Pancreas (tissue), 10 donors: ENCODE data around the gene SYNGR1. TPM values are rescaled to one million over a fixed set of nuclear protein-coding genes. Genes with fewer than 3 reads are reported as not detected.
A peak's percentile ranks its signal among the peaks of the same experiment; 100 is the strongest.

Experiments used
- ATAC-seq, 4 donors: fragments of 200-7000 bp; cut with Tn5 transposase; one replicate each; pipeline versions ENCODE4 v1.8.0 to v1.9.1; 2020; ENCODE audit warnings: mild to moderate bottlenecking in 4 of 4, moderate library complexity in 4 of 4
- DNase-seq, 6 donors: peaks; one replicate each; pipeline ENCODE4 v3.0.0-alpha.2; 2020
- FAIRE-seq: peaks from 2 replicates; lab custom pipeline; 2012; peaks lifted over from hg19 to GRCh38; lab: Jason Lieb, UNC
- H3K27ac ChIP-seq, 4 donors: fragments of 200-600 bp; sonication (generic); 1 replicate in 3 of 4; 2 replicates in 1 of 4; pipeline versions ENCODE4 v1.5.0 to v1.8.0; 2020
- H3K27me3 ChIP-seq, 4 donors: fragments of 200-600 bp; one replicate each; pipeline ENCODE4 v1.8.0; 2021
- H3K36me3 ChIP-seq, 3 donors: fragments of 200-600 bp; sonication (generic) in 1 of 3; one replicate each; pipeline versions ENCODE4 v1.5.0 to v1.8.0; 2020 to 2021
- H3K4me1 ChIP-seq, 3 donors: fragments of 200-600 bp; one replicate each; pipeline ENCODE4 v1.8.0; 2021
- H3K4me3 ChIP-seq, 4 donors: fragments of 200-600 bp; sonication (generic) in 2 of 4; one replicate each; pipeline versions ENCODE4 v1.5.0 to v1.8.0; 2020 to 2021
- H3K9me3 ChIP-seq, 4 donors: fragments of 200-600 bp; one replicate each; pipeline ENCODE4 v1.8.0; 2021
- CTCF ChIP-seq, 4 donors: fragments of 200-600 bp; sonication (generic) in 3 of 4; IDR thresholded peaks; one replicate each; pipeline versions ENCODE4 v1.5.0 to v1.8.0; 2021; ENCODE audit warnings: antibody characterized with exemption in 4 of 4
- WGBS, 2 donors: extraction: QIAGEN DNeasy Blood & Tissue Kit; methylation state at CpG; one replicate each; pipeline ENCODE4 v1.1.7; 2013; 5-methylcytosine and 5-hydroxymethylcytosine counted together
- intact Hi-C, 3 donors: fragments of 100-400 bp; cut with DNase I; formaldehyde crosslinking; loops; one replicate each; pipeline versions ENCODE4 v1.11.1 to v1.14.2; 2022
- polyA plus RNA-seq, 2 donors: library from polyadenylated mRNA; stranded (reverse); fragments of 200-250 nt; gene quantifications; one replicate each; pipeline ENCODE4 v1.2.3, GENCODE V29; 2013
- total RNA-seq, 6 donors: library from RNA; stranded (reverse); fragmentation: NEBNext Ultra II Directional in 4 of 6; extraction: Animal tissue kit (Norgen Biotek cat#: 25700) in 4 of 6; gene quantifications; one replicate each; pipeline versions ENCODE4 v1.2.1 to v1.2.4, GENCODE V29; 2021 to 2023
- donor health status: healthy with polysubstance abuse.
- donor health status: DM: no; HTN: no; CAD: no; lungs with moderate emphysema.
- donor health status: DM: no; HTN: no; CAD: no.
- donor health status: control.
- donor health status: control.
- donor health status: Bipolar disorder and iron deficiency.
- donor health status: DM: yes; HTN: yes; CAD: no.
- donor health status: DM: no; HTN: no; CAD: no.
- donor health status: DM: no; HTN: no; CAD: no.
- donor health status: DM: yes; HTN: yes; CAD: no.

SYNGR1 gene
- total and polyA plus RNA-seq, 8 donors: 12.2 to 26.8 (median 16.5) TPM

GRCh38 chr22:39375646-39376045 is 25.9 kb downstream of the SYNGR1 start:
- ATAC-seq: no peak
- Histone ChIP-seq H3K4me3 (no peak overlapping the region), H3K36me3 (no peaks in the 10 kb centered on the region), H3K9me3 (no peaks in the 10 kb centered on the region), H3K27ac (no peak overlapping the region), H3K27me3 (no peaks in the 10 kb centered on the region), H3K4me1 (no peaks in the 10 kb centered on the region)
- intact Hi-C loops: no loop called here
- DNase-seq: no peak
- WGBS, 2 donors: 81 to 84% methylated on average over 8 of the region's 8 CpGs
- FAIRE-seq: no peak
- TF ChIP-seq CTCF (IDR thresholded peaks at IDR 0.05): no peak

- no peak overlapping the region for H3K4me3 ChIP-seq
- FAIRE-seq (no peak), DNase-seq (no peak), ATAC-seq (no peak)
- H3K36me3 ChIP-seq: no peaks in the 10 kb centered on the region
- intact Hi-C loops: no loop called here
- no peak for TF ChIP-seq CTCF (IDR thresholded peaks at IDR 0.05)
- H3K9me3 ChIP-seq: no peaks in the 10 kb centered on the region
- no peaks in the 10 kb centered on the region for H3K27me3 ChIP-seq
- no peaks in the 10 kb centered on the region for H3K4me1 ChIP-seq
- WGBS, 2 donors: 87 to 89% methylated on average over 15 of the region's 15 CpGs
- no peak overlapping the region for H3K27ac ChIP-seq
These were observed 30.3 kb downstream of the SYNGR1 start for GRCh38 chr22:39379756-39380730.

GRCh38 chr22:39381009-39381755 is 31.4 kb downstream of the SYNGR1 start:
- ATAC-seq (no peak), FAIRE-seq (no peak), DNase-seq (no peak)
- Histone ChIP-seq H3K4me1 (no peaks in the 10 kb centered on the region), H3K9me3 (no peaks in the 10 kb centered on the region), H3K27ac (no peak overlapping the region), H3K27me3 (no peaks in the 10 kb centered on the region), H3K36me3 (no peaks in the 10 kb centered on the region), H3K4me3 (no peak overlapping the region)
- 80 to 84% methylated on average over 14 of the region's 14 CpGs for WGBS, 2 donors
- intact Hi-C loops: no loop called here
- no peak for TF ChIP-seq CTCF (IDR thresholded peaks at IDR 0.05)

GRCh38 chr22:39381930-39382329 is 32.1 kb downstream of the SYNGR1 start:
- intact Hi-C loops: no loop called here
- H3K4me3 ChIP-seq: no peak overlapping the region
- no peak for ATAC-seq
- FAIRE-seq: no peak
- no peaks in the 10 kb centered on the region for H3K4me1 ChIP-seq
- no peaks in the 10 kb centered on the region for H3K9me3 ChIP-seq
- no peak overlapping the region for H3K27ac ChIP-seq
- H3K27me3 ChIP-seq: no peaks in the 10 kb centered on the region
- DNase-seq: peak in 1 of 6 donors; percentile 72
- WGBS, 2 donors: 95 to 99% methylated on average over 8 of the region's 8 CpGs
- no peak for TF ChIP-seq CTCF (IDR thresholded peaks at IDR 0.05)
- no peaks in the 10 kb centered on the region for H3K36me3 ChIP-seq
